Astrocyte of the spinal cord (primary cell): ENCODE data around the gene PXDC1.
"Not testable (repeated sequence)": the region's sequence is repeated elsewhere in the genome, so short reads cannot be mapped to it uniquely, and the experiment has no call there.

Experiments
- DNase-seq: peaks from one replicate; pipeline ENCODE4 v3.0.0; 2011; ENCODE audit warnings: low read depth, low spot score
- H3K4me3 ChIP-seq: 2 replicates; pipeline ENCODE4 v1.5.1; 2011; ENCODE audit warnings: low read depth, mild to moderate bottlenecking, low read length, moderate library complexity
- in situ Hi-C: cut with HindIII; loops from 2 replicates; pipeline ENCODE4 v1.10.0; 2017; ENCODE audit warnings: low sequenced_read_pairs
- TF ChIP-seq, protein P1 (sequence below): IDR thresholded peaks from 2 replicates; pipeline ENCODE4 v1.5.1; 2012; ENCODE audit warnings: low read depth, mild to moderate bottlenecking, low read length, inconsistent platforms

The PXDC1 gene

DNA sequence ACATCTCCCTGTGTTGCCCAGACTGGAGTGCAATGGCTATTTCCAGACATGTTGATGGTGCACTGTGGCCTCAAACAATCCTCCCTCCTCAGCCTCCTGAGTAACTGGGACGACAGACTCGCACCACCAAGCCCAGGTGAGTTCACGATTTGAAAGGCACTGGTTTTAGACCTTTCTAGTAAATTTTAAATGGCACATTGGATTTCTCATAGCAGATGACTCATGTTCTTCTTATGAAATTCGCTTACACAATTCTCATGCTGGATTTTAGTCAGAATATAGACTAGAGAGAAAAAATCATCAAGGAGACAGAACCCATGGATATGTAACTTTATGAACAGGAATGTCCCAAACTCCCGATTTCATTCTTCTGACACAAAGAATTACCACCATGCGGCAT lies 18.1 kb upstream of the PXDC1 start:
- DNase-seq: no peak
- no peak overlapping the region for H3K4me3 ChIP-seq
- in situ Hi-C loops: no loop called here
- TF ChIP-seq, protein P1, sequence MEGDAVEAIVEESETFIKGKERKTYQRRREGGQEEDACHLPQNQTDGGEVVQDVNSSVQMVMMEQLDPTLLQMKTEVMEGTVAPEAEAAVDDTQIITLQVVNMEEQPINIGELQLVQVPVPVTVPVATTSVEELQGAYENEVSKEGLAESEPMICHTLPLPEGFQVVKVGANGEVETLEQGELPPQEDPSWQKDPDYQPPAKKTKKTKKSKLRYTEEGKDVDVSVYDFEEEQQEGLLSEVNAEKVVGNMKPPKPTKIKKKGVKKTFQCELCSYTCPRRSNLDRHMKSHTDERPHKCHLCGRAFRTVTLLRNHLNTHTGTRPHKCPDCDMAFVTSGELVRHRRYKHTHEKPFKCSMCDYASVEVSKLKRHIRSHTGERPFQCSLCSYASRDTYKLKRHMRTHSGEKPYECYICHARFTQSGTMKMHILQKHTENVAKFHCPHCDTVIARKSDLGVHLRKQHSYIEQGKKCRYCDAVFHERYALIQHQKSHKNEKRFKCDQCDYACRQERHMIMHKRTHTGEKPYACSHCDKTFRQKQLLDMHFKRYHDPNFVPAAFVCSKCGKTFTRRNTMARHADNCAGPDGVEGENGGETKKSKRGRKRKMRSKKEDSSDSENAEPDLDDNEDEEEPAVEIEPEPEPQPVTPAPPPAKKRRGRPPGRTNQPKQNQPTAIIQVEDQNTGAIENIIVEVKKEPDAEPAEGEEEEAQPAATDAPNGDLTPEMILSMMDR: no peak

DNA sequence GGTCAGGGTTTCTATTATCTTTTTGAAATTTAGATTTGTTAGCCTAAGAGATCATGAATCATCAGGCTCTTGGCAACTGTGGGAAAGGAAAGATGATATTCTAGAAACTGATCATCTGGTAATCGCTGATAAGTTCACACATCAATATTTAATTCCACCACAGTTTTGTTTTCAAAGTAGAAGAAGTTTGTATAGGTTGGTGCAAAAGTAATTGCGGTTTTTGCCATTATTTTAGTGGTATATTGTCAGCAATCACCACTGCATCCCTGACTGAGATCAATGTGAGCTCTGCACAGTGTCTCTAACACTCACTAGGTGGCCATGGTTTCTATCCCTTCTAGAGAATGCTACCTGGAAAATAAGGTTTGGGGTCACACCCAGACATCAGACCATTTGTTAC lies 17.0 kb upstream of the PXDC1 start:
- DNase-seq: no peak
- in situ Hi-C loops: no loop called here
- H3K4me3 ChIP-seq: no peak overlapping the region
- TF ChIP-seq, protein P1: no peak

GRCh38 chr6:3767483-3767882 lies 16.0 kb upstream of the PXDC1 start:
- H3K4me3 ChIP-seq, in situ Hi-C loops, DNase-seq: not testable (repeated sequence)

- TF ChIP-seq, protein P1: no peak
- H3K4me3 ChIP-seq: no peak overlapping the region
- in situ Hi-C loops: no loop called here
Observed at GRCh38 chr6:3766214-3766613, 14.7 kb upstream of the PXDC1 start.

DNA sequence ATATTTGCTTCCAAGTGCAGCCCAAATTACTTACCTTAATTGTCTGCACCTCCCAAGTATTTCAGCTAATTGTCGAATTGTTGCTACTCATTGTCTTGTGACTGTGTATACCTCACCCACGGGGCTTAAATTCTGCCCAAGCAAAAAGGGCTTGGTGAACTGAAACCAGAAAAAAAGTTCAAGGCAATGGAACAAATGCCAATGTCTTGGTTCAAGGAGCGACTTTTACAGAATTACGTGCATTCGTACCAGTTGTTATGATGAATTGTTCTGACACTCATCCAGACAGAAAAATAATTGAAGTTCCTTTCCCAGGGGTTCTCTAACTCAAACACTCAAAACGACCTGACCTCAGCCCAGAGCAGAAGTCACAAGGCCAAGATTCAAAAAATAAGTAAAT lies 13.9 kb upstream of the PXDC1 start:
- TF ChIP-seq, protein P1: no peak
- no peak overlapping the region for H3K4me3 ChIP-seq
- in situ Hi-C loops: no loop called here
- DNase-seq: no peak

More at GRCh38 chr6:3766214-3766613, 14.7 kb upstream of the PXDC1 start:
- DNase-seq: no peak

GRCh38 chr6:3764516-3765335 lies 13.2 kb upstream of the PXDC1 start:
- in situ Hi-C loops: no loop called here
- TF ChIP-seq, protein P1: no peak
- H3K4me3 ChIP-seq: no peak overlapping the region
- DNase-seq: no peak

GRCh38 chr6:3762852-3763251 lies 11.3 kb upstream of the PXDC1 start:
- TF ChIP-seq, protein P1: no peak
- no peak overlapping the region for H3K4me3 ChIP-seq
- in situ Hi-C loops: no loop called here

More at GRCh38 chr6:3762852-3763251, 11.3 kb upstream of the PXDC1 start:
- DNase-seq: no peak
